HG02759 (cell line): ENCODE data around the gene ARHGEF10L.

Experiments
- ATAC-seq: cut with Tn5 transposase; IDR thresholded peaks from one replicate; pipeline ENCODE4 v1.9.1; 2021; ENCODE audit warnings: mild to moderate bottlenecking, moderate library complexity; ENCODE audit not compliant: unreplicated experiment

Gene ARHGEF10L

DNA sequence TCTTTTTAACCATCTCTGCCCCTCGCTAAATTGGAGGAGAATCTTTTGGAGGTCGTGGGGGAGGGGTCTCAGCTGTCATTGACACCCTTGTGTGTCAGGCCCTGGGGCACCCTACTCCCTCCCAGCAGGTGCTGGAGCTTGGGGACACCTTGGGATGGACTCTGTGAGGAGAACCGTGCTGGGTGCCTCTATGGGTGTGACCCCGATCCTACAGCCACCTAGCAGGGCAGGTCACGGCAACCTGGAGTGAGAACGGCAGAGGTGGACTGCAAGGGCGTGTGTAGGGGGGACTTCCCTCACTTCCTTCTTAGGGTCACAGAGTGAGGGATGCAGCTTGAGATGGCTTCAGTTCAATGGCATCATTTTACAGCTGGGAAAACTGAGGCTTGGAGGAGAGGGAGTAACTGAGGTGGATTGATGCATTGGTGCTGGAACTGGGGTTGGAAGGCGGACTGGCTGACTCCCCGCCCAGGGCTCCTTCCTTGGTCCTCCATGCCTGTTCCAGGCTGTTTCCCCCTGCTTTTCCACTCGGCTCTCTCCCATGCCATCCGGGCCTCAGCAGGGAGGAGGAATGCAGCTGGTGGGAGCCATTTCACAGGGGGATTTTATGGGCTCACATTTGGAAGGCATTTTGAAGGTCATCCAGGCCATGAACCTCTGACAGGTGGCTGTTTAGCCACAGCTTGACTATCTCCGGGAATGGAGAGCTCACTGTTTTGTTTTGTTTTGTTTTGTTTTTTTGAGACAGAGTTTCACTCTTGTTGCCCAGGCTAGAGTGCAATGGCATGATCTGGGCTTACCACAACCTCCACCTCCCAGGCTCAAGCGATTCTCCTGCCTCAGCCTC, 18.8 kb upstream of the ARHGEF10L start:
- ATAC-seq, result no peak

DNA sequence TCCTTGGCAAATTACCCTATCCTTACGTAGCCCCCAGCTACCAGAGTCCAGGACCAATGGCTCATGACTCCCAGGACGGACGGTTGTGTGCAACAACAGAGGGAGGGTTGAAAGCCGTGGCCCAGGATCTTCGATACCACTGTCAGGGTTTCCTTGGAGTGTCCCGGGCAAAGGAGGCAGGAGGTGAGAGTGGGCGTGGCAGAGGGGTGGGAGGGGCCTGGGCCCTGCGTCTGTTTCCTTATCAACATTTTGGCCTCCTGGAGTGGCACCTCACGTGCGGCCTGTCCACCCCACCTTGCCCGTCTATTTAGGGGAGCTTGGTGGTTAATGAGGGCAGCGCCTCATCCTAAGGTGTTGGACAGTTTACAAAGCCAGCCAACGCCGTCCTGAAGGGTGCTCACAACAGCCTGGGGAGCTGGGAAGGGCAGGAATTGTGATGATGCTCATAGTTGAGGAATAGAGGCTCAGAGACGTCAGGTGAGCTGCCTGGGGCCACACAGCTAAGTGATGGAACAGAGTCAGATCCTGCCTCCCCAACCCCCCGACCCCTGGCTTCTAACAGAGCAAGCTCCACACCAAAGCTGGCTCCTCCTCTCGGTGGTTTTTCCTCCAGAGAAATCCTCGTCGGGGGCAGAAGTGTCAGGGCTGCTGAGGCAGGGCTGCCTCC, 17.4 kb upstream of the ARHGEF10L start:
- no peak for ATAC-seq

DNA sequence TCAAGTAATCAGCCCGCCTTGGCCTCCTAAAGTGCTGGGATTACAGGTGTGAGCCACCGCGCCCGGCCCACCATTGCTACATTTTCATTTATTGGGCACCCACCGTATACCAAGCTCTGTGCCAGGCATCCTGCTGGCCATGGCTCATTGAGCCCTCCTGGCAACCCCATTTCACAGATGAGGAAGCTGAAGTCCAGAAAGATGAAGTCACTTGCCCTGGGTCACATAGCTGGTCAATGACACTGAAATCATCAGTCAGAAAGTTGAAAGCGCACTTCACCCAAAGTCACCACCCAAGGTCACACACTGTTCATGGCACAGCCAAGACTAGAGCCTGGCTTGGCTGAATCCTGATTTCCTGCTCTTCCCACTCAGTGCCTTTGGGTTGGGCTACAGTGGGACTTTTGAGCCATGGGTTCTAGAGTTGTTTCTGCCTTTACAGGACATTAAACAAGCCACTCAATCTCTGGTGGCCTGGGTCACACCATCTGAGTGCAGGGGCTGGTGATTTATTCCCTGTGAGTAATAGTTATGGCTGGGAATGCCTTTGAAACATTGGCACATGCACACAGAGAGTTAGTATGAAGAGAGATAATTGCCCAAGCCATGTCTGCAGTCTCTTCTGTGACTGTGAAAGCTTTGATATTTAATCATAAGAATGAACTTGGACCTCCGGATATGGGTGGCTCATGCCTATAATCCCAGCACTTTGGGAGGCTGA, 16.0 kb upstream of the ARHGEF10L start:
- ATAC-seq, result no peak

GRCh38 chr1:17524645-17525044, 14.9 kb upstream of the ARHGEF10L start:
- no peak for ATAC-seq

- ATAC-seq, result no peak
Observed at GRCh38 chr1:17525996-17526686, 13.4 kb upstream of the ARHGEF10L start.

- no peak for ATAC-seq
Observed at GRCh38 chr1:17527036-17527914, 12.2 kb upstream of the ARHGEF10L start.

DNA sequence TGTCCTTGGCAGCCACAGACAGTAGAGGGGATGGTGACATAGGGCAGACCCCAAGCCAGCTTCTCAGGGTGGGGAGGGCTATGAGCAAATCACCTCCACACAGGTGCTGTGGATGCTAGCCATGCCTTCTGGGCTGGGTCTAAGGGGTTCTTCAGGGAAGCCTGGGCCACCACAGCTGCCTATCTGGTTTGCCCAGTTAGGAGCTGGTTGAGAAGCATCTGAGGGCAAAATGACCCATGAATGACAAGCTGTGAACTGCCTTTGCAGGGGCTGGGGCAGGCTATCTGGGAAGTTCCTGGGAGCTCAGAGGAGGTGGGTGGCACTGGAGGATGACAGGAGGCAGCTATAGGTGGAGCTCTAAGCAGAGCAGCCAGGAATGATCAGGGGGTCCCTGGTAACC, 10.1 kb upstream of the ARHGEF10L start:
- no peak for ATAC-seq

DNA sequence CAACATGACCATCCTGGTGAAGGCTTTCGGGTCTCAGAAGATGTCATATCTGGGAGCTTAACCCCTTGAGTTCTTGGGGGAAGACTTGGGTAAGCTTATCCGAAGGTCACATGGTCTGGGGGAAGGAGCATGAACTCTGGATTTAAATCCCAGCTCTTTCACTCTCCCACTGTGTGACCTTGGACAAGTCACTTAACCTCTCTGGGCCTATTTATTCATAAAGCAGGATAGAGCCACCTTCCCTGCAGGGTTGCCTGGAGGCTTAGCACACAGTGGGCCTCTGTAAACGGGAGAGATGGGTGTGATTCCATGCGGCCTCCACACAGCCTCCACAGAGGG, 8.2 kb upstream of the ARHGEF10L start:
- ATAC-seq, result no peak

DNA sequence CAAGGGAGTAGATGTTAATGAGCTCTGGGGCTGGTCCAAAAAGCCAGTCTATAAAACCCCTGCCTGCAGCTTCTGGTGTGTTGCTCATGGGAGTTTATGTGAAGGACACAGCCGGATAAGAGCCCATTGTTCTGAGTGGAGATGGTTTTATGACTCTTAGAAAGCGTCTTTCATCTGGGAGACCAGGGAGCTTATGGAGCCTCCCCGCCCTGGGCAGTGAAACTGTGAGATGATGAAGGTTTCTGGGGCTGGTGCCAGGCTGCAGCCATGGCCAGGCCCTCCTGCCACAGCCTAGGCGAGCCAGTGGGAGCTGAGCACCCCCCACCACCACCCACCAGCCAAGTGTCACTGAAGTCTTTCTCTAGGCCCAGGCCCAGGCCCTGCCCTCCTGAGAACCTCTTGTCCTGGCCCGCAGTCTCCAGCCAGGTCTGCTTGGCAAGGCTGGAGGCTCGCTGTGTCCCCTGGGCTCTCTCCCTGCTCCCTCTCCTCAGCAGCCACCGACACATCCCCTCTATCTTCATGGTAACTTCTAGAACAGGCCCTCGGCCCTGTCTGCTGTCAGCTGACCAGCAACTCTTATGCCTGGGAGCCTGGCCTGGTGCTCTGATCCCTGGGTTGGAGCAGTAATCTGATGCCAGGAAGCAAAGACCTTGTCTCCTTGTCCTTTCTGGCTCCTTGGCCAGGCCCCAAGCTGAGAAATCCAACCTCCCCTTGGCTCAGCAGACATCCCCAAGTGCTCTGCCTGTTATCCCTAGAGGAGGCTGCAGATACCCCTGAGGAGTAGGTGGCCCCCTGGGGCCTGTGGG, 7.6 kb upstream of the ARHGEF10L start:
- no peak for ATAC-seq

DNA sequence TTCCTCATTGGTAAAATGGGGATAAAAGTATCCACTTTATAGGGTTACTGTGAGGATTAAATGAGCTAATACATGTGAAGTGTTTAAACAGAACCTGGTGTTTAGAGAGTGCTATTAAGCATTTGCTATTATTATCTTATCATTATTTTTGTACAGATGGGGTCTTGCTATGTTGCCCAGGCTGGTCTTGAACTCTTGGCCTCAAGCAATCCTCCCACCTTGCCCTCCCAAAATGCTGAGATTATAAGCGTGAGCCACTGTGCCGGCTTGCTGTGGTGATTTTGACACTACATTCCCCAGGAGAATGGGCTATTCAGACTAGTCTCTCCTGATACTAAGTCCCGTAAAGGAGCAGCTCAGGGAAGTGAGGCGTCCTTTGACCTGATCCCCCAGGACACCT, 6.3 kb upstream of the ARHGEF10L start:
- ATAC-seq, result no peak

- ATAC-seq, result no peak
Observed at GRCh38 chr1:17535300-17535936, 4.1 kb upstream of the ARHGEF10L start.

DNA sequence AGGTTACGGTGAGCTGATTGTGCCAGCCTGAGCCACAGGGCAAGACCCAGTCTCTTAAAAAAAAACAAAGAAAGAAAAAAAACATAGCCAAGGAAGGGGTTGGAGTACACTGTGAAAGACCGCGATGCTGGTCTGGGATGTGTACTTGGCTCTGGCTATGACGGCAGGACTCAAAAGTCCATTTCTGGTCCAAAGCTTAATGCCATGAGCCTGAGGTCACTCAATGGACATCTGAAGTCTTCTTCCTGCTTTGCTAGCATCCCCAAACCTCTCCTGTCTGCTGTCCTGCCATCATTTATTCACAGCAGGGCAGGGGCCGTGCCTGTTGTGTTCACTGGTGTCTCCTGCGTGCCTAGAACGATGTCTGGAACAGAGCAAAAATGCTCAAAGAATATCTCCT, 1.5 kb upstream of the ARHGEF10L start:
- no peak for ATAC-seq

- ATAC-seq, result no peak
Observed at GRCh38 chr1:17538428-17539117, 925 bp upstream of the ARHGEF10L start.

DNA sequence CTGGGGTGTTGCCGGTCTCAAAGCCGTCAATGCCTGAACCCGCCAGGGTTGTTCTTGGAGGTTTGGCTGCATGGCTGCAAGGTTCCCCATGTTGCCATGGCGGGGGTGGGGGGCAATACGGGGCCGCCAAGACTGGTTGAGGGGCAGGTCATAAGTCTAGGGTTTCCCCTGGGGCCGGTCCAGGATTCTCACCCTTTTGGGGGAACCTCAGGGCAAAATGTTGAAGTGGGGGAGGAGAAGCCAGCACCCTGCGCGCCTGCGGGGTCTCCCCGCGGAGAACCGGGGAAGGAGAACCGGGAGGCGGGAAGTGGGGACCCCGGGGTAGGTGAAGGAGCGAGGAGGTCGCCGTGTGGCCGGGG, 401 bp upstream of the ARHGEF10L start:
- ATAC-seq, result no peak

- ATAC-seq, result no peak
Observed at GRCh38 chr1:17540255-17541001, 930 bp downstream of the ARHGEF10L start.

GRCh38 chr1:17542645-17543044, 3.1 kb downstream of the ARHGEF10L start:
- no peak for ATAC-seq

GRCh38 chr1:17544776-17545350, 5.4 kb downstream of the ARHGEF10L start:
- ATAC-seq, result no peak
